Ascending aorta (tissue), 2 donors: ENCODE measurements around the gene XRN2. TPM values are rescaled to one million over a fixed set of nuclear protein-coding genes. Genes with fewer than 3 reads are reported as not detected.

ENCODE experiments used
- DNase-seq, 2 donors: peaks; one replicate each; pipeline ENCODE4 v3.0.0-alpha.2; 2019; ENCODE audit warnings: low spot score in 2 of 2
- H3K27ac ChIP-seq, 2 donors: fragments of 200-600 bp; sonication (generic); one replicate each; pipeline ENCODE4 v1.5.1; 2016 to 2017; ENCODE audit warnings: mild to moderate bottlenecking in 1 of 2
- H3K27me3 ChIP-seq: fragments of 200-600 bp; sonication (generic); one replicate; pipeline ENCODE4 v1.5.1; 2017
- H3K36me3 ChIP-seq, 2 donors: fragments of 200-600 bp; sonication (generic); one replicate each; pipeline ENCODE4 v1.5.1; 2016
- H3K4me1 ChIP-seq, 2 donors: fragments of 200-600 bp; sonication (generic); one replicate each; pipeline ENCODE4 v1.5.1; 2016 to 2017; ENCODE audit warnings: mild to moderate bottlenecking in 1 of 2
- H3K4me3 ChIP-seq, 2 donors: fragments of 200-600 bp; sonication (generic); one replicate each; pipeline ENCODE4 v1.5.1; 2016 to 2017; ENCODE audit warnings: mild to moderate bottlenecking in 1 of 2
- H3K9me3 ChIP-seq, 2 donors: fragments of 200-600 bp; sonication (generic); one replicate each; pipeline ENCODE4 v1.5.1; 2016
- CTCF ChIP-seq, 3 experiments: fragments of 200-600 bp in 2 of 3; fragments of 450-650 bp in 1 of 3; sonication (generic) in 2 of 3; IDR thresholded peaks; one replicate each; pipeline ENCODE4 v1.5.1; 2016 to 2019; ENCODE audit warnings: antibody characterized with exemption in 3 of 3, mild to moderate bottlenecking in 1 of 3, moderate library complexity in 1 of 3
- intact Hi-C: fragments of 100-400 bp; cut with DNase I; formaldehyde crosslinking; loops from one replicate; pipeline ENCODE4 v1.15.1; 2023
- total RNA-seq: library from RNA; depleted of rRNA; stranded (reverse); fragments of >200 nt; gene quantifications from one replicate; pipeline ENCODE4 v1.1.0, GENCODE V29; 2016

Gene XRN2
- total RNA-seq, 1 donor from 2014 or later, result 19.5 TPM

GRCh38 chr20:21432911-21433310 is 129.8 kb downstream of the XRN2 start:
- Histone ChIP-seq H3K36me3 (no peaks in the 10 kb centered on the region), H3K4me3 (no peak overlapping the region), H3K9me3 (no peaks in the 10 kb centered on the region), H3K27ac (no peak overlapping the region), H3K4me1 (no peaks in the 10 kb centered on the region), H3K27me3 (no peaks in the 10 kb centered on the region)
- intact Hi-C loops, result no loop called here
- no peak for TF ChIP-seq CTCF (IDR thresholded peaks at IDR 0.05)
- DNase-seq, result no peak

- H3K4me1 ChIP-seq, result no peaks in the 10 kb centered on the region
- no peaks in the 10 kb centered on the region for H3K27me3 ChIP-seq
- TF ChIP-seq CTCF (IDR thresholded peaks at IDR 0.05), result no peak
- no peaks in the 10 kb centered on the region for H3K9me3 ChIP-seq
- no peak overlapping the region for H3K4me3 ChIP-seq
- no peaks in the 10 kb centered on the region for H3K36me3 ChIP-seq
- DNase-seq, result no peak
- no peak overlapping the region for H3K27ac ChIP-seq
- intact Hi-C loops, result no loop called here
Observed at GRCh38 chr20:21433329-21433890, 130.3 kb downstream of the XRN2 start.

- no peak for TF ChIP-seq CTCF (IDR thresholded peaks at IDR 0.05)
- intact Hi-C loops, result no loop called here
- no peak for DNase-seq
- H3K9me3 ChIP-seq, result no peaks in the 10 kb centered on the region
- no peaks in the 10 kb centered on the region for H3K36me3 ChIP-seq
- H3K4me1 ChIP-seq, result no peaks in the 10 kb centered on the region
- H3K27ac ChIP-seq, result no peak overlapping the region
- no peaks in the 10 kb centered on the region for H3K27me3 ChIP-seq
- no peak overlapping the region for H3K4me3 ChIP-seq
Observed at GRCh38 chr20:21435576-21435975, 132.4 kb downstream of the XRN2 start.

GRCh38 chr20:21436205-21436604 is 133.1 kb downstream of the XRN2 start:
- no peak for DNase-seq
- H3K4me3 ChIP-seq, result no peak overlapping the region
- no peaks in the 10 kb centered on the region for H3K36me3 ChIP-seq
- intact Hi-C loops, result no loop called here
- no peak for TF ChIP-seq CTCF (IDR thresholded peaks at IDR 0.05)
- no peaks in the 10 kb centered on the region for H3K4me1 ChIP-seq
- no peak overlapping the region for H3K27ac ChIP-seq
- H3K27me3 ChIP-seq, result no peaks in the 10 kb centered on the region
- no peaks in the 10 kb centered on the region for H3K9me3 ChIP-seq

GRCh38 chr20:21437248-21437647 is 134.1 kb downstream of the XRN2 start:
- Histone ChIP-seq H3K36me3 (no peaks in the 10 kb centered on the region), H3K27ac (no peak overlapping the region), H3K27me3 (no peaks in the 10 kb centered on the region), H3K9me3 (no peaks in the 10 kb centered on the region), H3K4me1 (no peaks in the 10 kb centered on the region), H3K4me3 (no peak overlapping the region)
- no peak for DNase-seq
- no peak for TF ChIP-seq CTCF (IDR thresholded peaks at IDR 0.05)
- intact Hi-C loops, result no loop called here

GRCh38 chr20:21437816-21438215 is 134.7 kb downstream of the XRN2 start:
- no peak for TF ChIP-seq CTCF (IDR thresholded peaks at IDR 0.05)
- H3K4me3 ChIP-seq, result no peak overlapping the region
- no peaks in the 10 kb centered on the region for H3K4me1 ChIP-seq
- H3K27me3 ChIP-seq, result no peaks in the 10 kb centered on the region
- H3K27ac ChIP-seq, result no peak overlapping the region
- H3K9me3 ChIP-seq, result no peaks in the 10 kb centered on the region
- intact Hi-C loops, result no loop called here
- DNase-seq, result no peak
- H3K36me3 ChIP-seq, result no peaks in the 10 kb centered on the region
